A673 (cell line): ENCODE results near the gene CEACAM19.

Source experiments
- EZH2 ChIP-seq: fragments of 200-600 bp; sonication (generic); IDR thresholded peaks from 2 replicates; pipeline ENCODE4 v1.6.1; 2017; ENCODE audit warnings: borderline replicate concordance, low read depth, mild to moderate bottlenecking, mixed read lengths, antibody characterized with exemption, low read length; ENCODE audit not compliant: poor library complexity, severe bottlenecking
- TF ChIP-seq, protein P1 (sequence below): fragments of 300-800, 200-600 bp; sonication (generic); conservative IDR thresholded peaks from 2 replicates; pipeline ENCODE4 v1.5.1; 2017; ENCODE audit warnings: low read depth, mild to moderate bottlenecking, antibody characterized with exemption, low read length, moderate library complexity, mixed read lengths

DNA sequence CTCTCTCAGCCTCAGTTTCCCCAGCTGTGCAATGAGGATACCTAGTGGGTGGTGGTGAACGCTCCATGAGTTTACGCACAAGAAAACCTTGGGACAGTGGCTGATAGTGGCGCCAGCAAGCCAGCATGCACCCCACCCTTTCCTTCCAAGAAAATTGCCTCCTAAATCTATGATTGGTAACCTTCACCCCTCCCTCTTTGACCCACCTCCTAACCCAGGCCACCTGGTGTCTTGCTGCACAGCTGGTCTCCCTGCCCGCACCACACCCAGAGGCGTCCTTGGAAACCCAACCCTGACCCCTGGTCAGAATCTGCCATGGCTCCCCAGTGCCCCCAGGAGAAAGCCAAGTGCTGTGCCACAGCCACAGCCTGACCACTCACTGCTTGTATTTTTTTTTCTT is 54.4 kb downstream of the CEACAM19 start:
- TF ChIP-seq, protein P1, sequence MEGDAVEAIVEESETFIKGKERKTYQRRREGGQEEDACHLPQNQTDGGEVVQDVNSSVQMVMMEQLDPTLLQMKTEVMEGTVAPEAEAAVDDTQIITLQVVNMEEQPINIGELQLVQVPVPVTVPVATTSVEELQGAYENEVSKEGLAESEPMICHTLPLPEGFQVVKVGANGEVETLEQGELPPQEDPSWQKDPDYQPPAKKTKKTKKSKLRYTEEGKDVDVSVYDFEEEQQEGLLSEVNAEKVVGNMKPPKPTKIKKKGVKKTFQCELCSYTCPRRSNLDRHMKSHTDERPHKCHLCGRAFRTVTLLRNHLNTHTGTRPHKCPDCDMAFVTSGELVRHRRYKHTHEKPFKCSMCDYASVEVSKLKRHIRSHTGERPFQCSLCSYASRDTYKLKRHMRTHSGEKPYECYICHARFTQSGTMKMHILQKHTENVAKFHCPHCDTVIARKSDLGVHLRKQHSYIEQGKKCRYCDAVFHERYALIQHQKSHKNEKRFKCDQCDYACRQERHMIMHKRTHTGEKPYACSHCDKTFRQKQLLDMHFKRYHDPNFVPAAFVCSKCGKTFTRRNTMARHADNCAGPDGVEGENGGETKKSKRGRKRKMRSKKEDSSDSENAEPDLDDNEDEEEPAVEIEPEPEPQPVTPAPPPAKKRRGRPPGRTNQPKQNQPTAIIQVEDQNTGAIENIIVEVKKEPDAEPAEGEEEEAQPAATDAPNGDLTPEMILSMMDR = no peak
- TF ChIP-seq EZH2 = no peak
